ENCODE results near the gene MAGEF1. TPM values are rescaled to one million over a fixed set of nuclear protein-coding genes. Genes with fewer than 3 reads are reported as not detected.

The MAGEF1 gene
- total RNA-seq, 2 experiments from 2014 or later, result 5.8 to 6.1 TPM

DNA sequence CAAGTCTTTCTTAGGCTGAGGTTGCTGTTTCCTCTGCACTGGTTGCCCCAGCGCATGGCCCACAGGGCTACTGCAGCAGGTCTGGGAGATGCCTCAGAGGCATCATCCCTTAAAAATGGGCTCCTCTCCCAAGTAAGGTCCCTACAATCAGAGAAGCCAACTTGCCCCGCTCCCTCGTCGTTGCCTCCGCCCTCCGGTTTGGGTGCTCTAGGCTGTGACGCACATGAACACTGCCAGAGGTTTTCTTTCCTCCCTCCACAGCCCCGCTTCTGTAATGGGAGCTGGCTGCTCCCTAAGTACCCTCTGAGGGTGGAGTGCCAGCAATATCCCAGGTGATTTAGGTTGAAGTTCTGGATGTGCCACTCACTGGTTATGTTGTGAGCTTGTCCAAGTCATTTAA is 14.0 kb downstream of the MAGEF1 start:
- Histone ChIP-seq H3K27ac (ENCODE audit: low read depth in 1 of 2, low read length in 2 of 2) (no peak overlapping the region), H3K27me3 (ENCODE audit: control insufficient read depth in 1 of 2, insufficient read depth in 2 of 2, low read length in 2 of 2) (no peaks in the 10 kb centered on the region), H3K4me1 (ENCODE audit: insufficient read depth, low read length) (no peaks in the 10 kb centered on the region), H3K4me3 (ENCODE audit: low read length) (no peak overlapping the region), H3K36me3 (ENCODE audit: insufficient read depth, low read length) (no peaks in the 10 kb centered on the region), H3K9me3 (ENCODE audit: control insufficient read depth in 1 of 2, insufficient read depth in 1 of 2, low read length in 2 of 2) (no peaks in the 10 kb centered on the region)
- H3K4me3 Mint-ChIP-seq, result no peak overlapping the region
- H3K36me3 Mint-ChIP-seq (ENCODE audit: low read depth), result peaks cover 3% of the 10 kb centered on the region
- no peak overlapping the region for H3K27ac Mint-ChIP-seq
- no peaks in the 10 kb centered on the region for H3K27me3 Mint-ChIP-seq
- POLR2A ChIA-PET, result no interaction called here
- CTCF ChIA-PET, result no interaction called here
- DNase-seq (no peak), ATAC-seq (ENCODE audit: poor library complexity) (no peak)
- TF ChIP-seq, protein P1, sequence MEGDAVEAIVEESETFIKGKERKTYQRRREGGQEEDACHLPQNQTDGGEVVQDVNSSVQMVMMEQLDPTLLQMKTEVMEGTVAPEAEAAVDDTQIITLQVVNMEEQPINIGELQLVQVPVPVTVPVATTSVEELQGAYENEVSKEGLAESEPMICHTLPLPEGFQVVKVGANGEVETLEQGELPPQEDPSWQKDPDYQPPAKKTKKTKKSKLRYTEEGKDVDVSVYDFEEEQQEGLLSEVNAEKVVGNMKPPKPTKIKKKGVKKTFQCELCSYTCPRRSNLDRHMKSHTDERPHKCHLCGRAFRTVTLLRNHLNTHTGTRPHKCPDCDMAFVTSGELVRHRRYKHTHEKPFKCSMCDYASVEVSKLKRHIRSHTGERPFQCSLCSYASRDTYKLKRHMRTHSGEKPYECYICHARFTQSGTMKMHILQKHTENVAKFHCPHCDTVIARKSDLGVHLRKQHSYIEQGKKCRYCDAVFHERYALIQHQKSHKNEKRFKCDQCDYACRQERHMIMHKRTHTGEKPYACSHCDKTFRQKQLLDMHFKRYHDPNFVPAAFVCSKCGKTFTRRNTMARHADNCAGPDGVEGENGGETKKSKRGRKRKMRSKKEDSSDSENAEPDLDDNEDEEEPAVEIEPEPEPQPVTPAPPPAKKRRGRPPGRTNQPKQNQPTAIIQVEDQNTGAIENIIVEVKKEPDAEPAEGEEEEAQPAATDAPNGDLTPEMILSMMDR (IDR thresholded peaks at IDR 0.05), result no peak
- no peaks in the 10 kb centered on the region for H3K9me3 Mint-ChIP-seq
- intact Hi-C loops (cut with DNase I, micrococcal nuclease), result no loop called here
- no peaks in the 10 kb centered on the region for H3K4me1 Mint-ChIP-seq (ENCODE audit: low read depth)

DNA sequence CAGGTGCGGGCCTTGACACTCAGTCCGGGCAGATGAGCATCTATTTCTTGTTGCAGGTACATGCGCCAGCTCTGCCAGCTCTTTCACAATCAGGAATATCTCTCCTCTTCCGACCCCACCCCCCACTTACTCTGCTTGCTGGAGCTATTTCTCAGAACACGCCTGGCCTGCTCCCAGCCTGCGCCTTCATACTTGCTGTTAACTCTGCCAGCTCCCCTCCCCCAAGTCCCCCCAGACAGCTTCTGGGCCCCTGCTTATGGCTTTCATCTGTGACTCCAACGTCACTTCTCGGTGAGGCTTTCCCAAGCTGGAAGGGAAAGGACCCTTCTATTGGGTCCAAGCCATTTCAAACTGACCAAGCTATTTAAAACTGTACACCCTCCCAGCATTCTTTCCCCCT is 15.2 kb downstream of the MAGEF1 start:
- Histone ChIP-seq H3K36me3 (ENCODE audit: insufficient read depth, low read length) (no peaks in the 10 kb centered on the region), H3K27me3 (ENCODE audit: control insufficient read depth in 1 of 2, insufficient read depth in 2 of 2, low read length in 2 of 2) (no peaks in the 10 kb centered on the region), H3K4me1 (ENCODE audit: insufficient read depth, low read length) (no peaks in the 10 kb centered on the region), H3K4me3 (ENCODE audit: low read length) (no peak overlapping the region), H3K27ac (ENCODE audit: low read depth in 1 of 2, low read length in 2 of 2) (no peak overlapping the region), H3K9me3 (ENCODE audit: control insufficient read depth in 1 of 2, insufficient read depth in 1 of 2, low read length in 2 of 2) (no peaks in the 10 kb centered on the region)
- Mint-ChIP-seq H3K4me1 (ENCODE audit: low read depth) (no peaks in the 10 kb centered on the region), H3K27ac (no peak overlapping the region), H3K36me3 (ENCODE audit: low read depth) (no peaks in the 10 kb centered on the region), H3K27me3 (no peaks in the 10 kb centered on the region), H3K4me3 (no peak overlapping the region), H3K9me3 (no peaks in the 10 kb centered on the region)
- DNase-seq (no peak), ATAC-seq (ENCODE audit: poor library complexity) (no peak)
- ChIA-PET CTCF (no interaction called here), POLR2A (interaction anchor here (0.9 kb wide), 1 partner anchor 15 kb away, joined by 3 read pairs; the partner anchor contains the start of gene MAGEF1)
- TF ChIP-seq, protein P1 (IDR thresholded peaks at IDR 0.05), result no peak
- intact Hi-C loops (cut with DNase I, micrococcal nuclease), result no loop called here

GRCh38 chr3:184694716-184695115 is 17.1 kb downstream of the MAGEF1 start:
- no peak for ATAC-seq (ENCODE audit: poor library complexity)
- intact Hi-C loops (cut with DNase I, micrococcal nuclease), result no loop called here
- DNase-seq, result no peak
- no peaks in the 10 kb centered on the region for H3K27me3 Mint-ChIP-seq
- no peak overlapping the region for H3K27ac Mint-ChIP-seq
- Histone ChIP-seq H3K9me3 (ENCODE audit: control insufficient read depth in 1 of 2, insufficient read depth in 1 of 2, low read length in 2 of 2) (no peaks in the 10 kb centered on the region), H3K4me1 (ENCODE audit: insufficient read depth, low read length) (no peaks in the 10 kb centered on the region), H3K27ac (ENCODE audit: low read depth in 1 of 2, low read length in 2 of 2) (no peak overlapping the region), H3K27me3 (ENCODE audit: control insufficient read depth in 1 of 2, insufficient read depth in 2 of 2, low read length in 2 of 2) (peaks cover 0 to 2% of the 10 kb centered on the region in 2 experiments), H3K36me3 (ENCODE audit: insufficient read depth, low read length) (no peaks in the 10 kb centered on the region), H3K4me3 (ENCODE audit: low read length) (no peak overlapping the region)
- TF ChIP-seq, protein P1 (IDR thresholded peaks at IDR 0.05), result no peak
- H3K9me3 Mint-ChIP-seq, result no peaks in the 10 kb centered on the region
- no peaks in the 10 kb centered on the region for H3K4me1 Mint-ChIP-seq (ENCODE audit: low read depth)
- ChIA-PET CTCF (no interaction called here), POLR2A (no interaction called here)
- H3K36me3 Mint-ChIP-seq (ENCODE audit: low read depth), result no peaks in the 10 kb centered on the region
- no peak overlapping the region for H3K4me3 Mint-ChIP-seq
